HCT116 (cell line): ENCODE data around the gene TLCD1.

Source experiments
- ATF3 ChIP-seq: IDR thresholded peaks from 2 replicates; pipeline ENCODE4 v1.6.1; 2012
- CTCF ChIP-seq, 3 experiments: fragments of 200-600 bp in 1 of 3; sonication (generic) in 1 of 3; IDR thresholded peaks in 2 of 3; conservative IDR thresholded peaks in 1 of 3; 2 replicates each; pipeline ENCODE4 v1.5.1; 2012 to 2017; ENCODE audit warnings: low read depth in 2 of 3, low read length in 2 of 3, antibody characterized with exemption in 1 of 3, borderline replicate concordance in 1 of 3, control low read depth in 1 of 3, mild to moderate bottlenecking in 1 of 3, mixed read lengths in 1 of 3, mixed run types in 1 of 3, moderate library complexity in 1 of 3; ENCODE audit not compliant: insufficient read depth in 1 of 3
- ELF1 ChIP-seq: IDR thresholded peaks from 2 replicates; pipeline ENCODE4 v1.6.1; 2012; ENCODE audit warnings: low read depth, borderline replicate concordance
- POLR2A ChIP-seq: IDR thresholded peaks from 2 replicates; pipeline ENCODE4 v1.7.0; 2011; ENCODE audit warnings: borderline replicate concordance; ENCODE audit not compliant: insufficient read depth, insufficient read length; ENCODE audit errors: extremely low read depth
- POLR2AphosphoS5 ChIP-seq: IDR thresholded peaks from 2 replicates; pipeline ENCODE4 v1.6.1; 2011; ENCODE audit warnings: mild to moderate bottlenecking, low read depth, low read length, moderate library complexity

- peak; percentile 73 for TF ChIP-seq POLR2AphosphoS5
- TF ChIP-seq CTCF (IDR thresholded peaks at IDR 0.05 in 2 of 3, conservative IDR thresholded peaks at IDR 0.05 in 1 of 3; ENCODE audit: borderline replicate concordance in 1 of 3, insufficient read depth in 1 of 3, low read depth in 2 of 3, low read length in 2 of 3), result no peak
- TF ChIP-seq POLR2A, result no peak
- TF ChIP-seq ATF3, result no peak
- TF ChIP-seq ELF1, result no peak; the same call in 1 of the 2 replicates
Measured at GRCh38 chr17:28728364-28729200, 2.5 kb upstream of the TLCD1 start, which contains the start of gene NEK8.
